Measurements from ENCODE around the gene TM4SF4. TPM values are rescaled to one million over a fixed set of nuclear protein-coding genes. Genes with fewer than 3 reads are reported as not detected.

The TM4SF4 gene
- total RNA-seq, 1 experiment from 2014 or later: 1.4 TPM

- no peak for TF ChIP-seq E2F1 (CRISPR knock-in tag; IDR thresholded peaks at IDR 0.05)
- no peak for TF ChIP-seq TEAD1 (CRISPR knock-in tag; IDR thresholded peaks at IDR 0.05)
- TF ChIP-seq, protein P1, sequence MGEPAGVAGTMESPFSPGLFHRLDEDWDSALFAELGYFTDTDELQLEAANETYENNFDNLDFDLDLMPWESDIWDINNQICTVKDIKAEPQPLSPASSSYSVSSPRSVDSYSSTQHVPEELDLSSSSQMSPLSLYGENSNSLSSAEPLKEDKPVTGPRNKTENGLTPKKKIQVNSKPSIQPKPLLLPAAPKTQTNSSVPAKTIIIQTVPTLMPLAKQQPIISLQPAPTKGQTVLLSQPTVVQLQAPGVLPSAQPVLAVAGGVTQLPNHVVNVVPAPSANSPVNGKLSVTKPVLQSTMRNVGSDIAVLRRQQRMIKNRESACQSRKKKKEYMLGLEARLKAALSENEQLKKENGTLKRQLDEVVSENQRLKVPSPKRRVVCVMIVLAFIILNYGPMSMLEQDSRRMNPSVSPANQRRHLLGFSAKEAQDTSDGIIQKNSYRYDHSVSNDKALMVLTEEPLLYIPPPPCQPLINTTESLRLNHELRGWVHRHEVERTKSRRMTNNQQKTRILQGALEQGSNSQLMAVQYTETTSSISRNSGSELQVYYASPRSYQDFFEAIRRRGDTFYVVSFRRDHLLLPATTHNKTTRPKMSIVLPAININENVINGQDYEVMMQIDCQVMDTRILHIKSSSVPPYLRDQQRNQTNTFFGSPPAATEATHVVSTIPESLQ (CRISPR knock-in tag; IDR thresholded peaks at IDR 0.05): no peak
- no peak for TF ChIP-seq NFYB (CRISPR knock-in tag; conservative IDR thresholded peaks at IDR 0.05; ENCODE audit: low read depth)
- TF ChIP-seq SMAD3 (CRISPR knock-in tag; IDR thresholded peaks at IDR 0.05; ENCODE audit: borderline replicate concordance): no peak
- TF ChIP-seq, protein P2, sequence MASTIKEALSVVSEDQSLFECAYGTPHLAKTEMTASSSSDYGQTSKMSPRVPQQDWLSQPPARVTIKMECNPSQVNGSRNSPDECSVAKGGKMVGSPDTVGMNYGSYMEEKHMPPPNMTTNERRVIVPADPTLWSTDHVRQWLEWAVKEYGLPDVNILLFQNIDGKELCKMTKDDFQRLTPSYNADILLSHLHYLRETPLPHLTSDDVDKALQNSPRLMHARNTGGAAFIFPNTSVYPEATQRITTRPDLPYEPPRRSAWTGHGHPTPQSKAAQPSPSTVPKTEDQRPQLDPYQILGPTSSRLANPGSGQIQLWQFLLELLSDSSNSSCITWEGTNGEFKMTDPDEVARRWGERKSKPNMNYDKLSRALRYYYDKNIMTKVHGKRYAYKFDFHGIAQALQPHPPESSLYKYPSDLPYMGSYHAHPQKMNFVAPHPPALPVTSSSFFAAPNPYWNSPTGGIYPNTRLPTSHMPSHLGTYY (CRISPR knock-in tag; IDR thresholded peaks at IDR 0.05): no peak
- no peak for TF ChIP-seq SOX15 (CRISPR knock-in tag; IDR thresholded peaks at IDR 0.05)
- no peak for TF ChIP-seq PRRX2 (CRISPR knock-in tag; IDR thresholded peaks at IDR 0.05)
- no peak for TF ChIP-seq RORB (CRISPR knock-in tag; IDR thresholded peaks at IDR 0.05)
- no peak for TF ChIP-seq IRF1 (CRISPR knock-in tag; IDR thresholded peaks at IDR 0.05)
- TF ChIP-seq, protein P3, sequence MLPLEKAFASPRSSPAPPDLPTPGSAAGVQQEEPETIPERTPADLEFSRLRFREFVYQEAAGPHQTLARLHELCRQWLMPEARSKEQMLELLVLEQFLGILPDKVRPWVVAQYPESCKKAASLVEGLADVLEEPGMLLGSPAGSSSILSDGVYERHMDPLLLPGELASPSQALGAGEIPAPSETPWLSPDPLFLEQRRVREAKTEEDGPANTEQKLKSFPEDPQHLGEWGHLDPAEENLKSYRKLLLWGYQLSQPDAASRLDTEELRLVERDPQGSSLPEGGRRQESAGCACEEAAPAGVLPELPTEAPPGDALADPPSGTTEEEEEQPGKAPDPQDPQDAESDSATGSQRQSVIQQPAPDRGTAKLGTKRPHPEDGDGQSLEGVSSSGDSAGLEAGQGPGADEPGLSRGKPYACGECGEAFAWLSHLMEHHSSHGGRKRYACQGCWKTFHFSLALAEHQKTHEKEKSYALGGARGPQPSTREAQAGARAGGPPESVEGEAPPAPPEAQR (CRISPR knock-in tag; IDR thresholded peaks at IDR 0.05): no peak
Measured at GRCh38 chr3:149536429-149536828, 61.9 kb downstream of the TM4SF4 start (continued).

DNA sequence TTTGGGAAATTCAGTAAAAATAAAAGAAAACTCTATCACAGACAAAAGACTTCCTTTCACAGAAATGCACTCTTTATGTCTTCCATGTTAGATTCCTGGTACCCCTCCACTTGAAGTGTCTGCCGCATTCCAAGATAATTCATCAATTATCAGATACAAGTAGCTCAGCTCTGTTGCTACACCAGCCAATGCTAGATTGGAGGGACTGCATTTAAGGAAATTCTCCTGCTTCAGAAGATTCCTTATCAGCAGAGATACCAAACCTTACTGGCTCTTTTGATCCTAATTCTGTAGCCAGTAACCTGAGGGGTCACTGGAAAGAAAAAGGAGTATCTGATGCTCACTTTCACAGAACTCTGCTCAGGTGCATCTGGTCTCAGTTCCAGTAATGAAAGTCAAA, 63.9 kb downstream of the TM4SF4 start:
- Mint-ChIP-seq H3K4me3 (no peak overlapping the region), H3K9me3 (no peaks in the 10 kb centered on the region), H3K36me3 (peaks cover 16% of the 10 kb centered on the region), H3K27ac (no peak overlapping the region), H3K4me1 (peaks cover 48% of the 10 kb centered on the region), H3K27me3 (ENCODE audit: low read depth) (no peaks in the 10 kb centered on the region)
- ATAC-seq (no peak), DNase-seq (ENCODE audit: low spot score) (no peak)
- ChIA-PET POLR2A (interaction anchor here (0.7 kb wide), 1 partner anchor 1468 kb away, joined by 4 read pairs; no protein-coding TSS in a partner anchor), CTCF (no interaction called here)
- TF ChIP-seq EMX1 (CRISPR knock-in tag; IDR thresholded peaks at IDR 0.05) (no peak), ESRRA (CRISPR knock-in tag; IDR thresholded peaks at IDR 0.05; ENCODE audit: borderline replicate concordance) (no peak), RELA (CRISPR knock-in tag; IDR thresholded peaks at IDR 0.05; ENCODE audit: borderline replicate concordance) (no peak), ETV6 (CRISPR knock-in tag; IDR thresholded peaks at IDR 0.05) (no peak), GABPB1 (CRISPR knock-in tag; IDR thresholded peaks at IDR 0.05) (no peak), ARID4B (CRISPR knock-in tag; IDR thresholded peaks at IDR 0.05; ENCODE audit: borderline replicate concordance) (no peak), ZBTB21 (CRISPR knock-in tag; IDR thresholded peaks at IDR 0.05; ENCODE audit: borderline replicate concordance) (no peak), ELF4 (CRISPR knock-in tag; IDR thresholded peaks at IDR 0.05; ENCODE audit: low read depth) (no peak), AFF4 (CRISPR knock-in tag; IDR thresholded peaks at IDR 0.05; ENCODE audit: borderline replicate concordance) (no peak), TP53 (CRISPR knock-in tag; IDR thresholded peaks at IDR 0.05) (no peak)
- TF ChIP-seq, protein P2 (CRISPR knock-in tag; IDR thresholded peaks at IDR 0.05): no peak
